GM19372 (cell line): ENCODE results near the gene DYNC1I2.
"Not testable (repeated sequence)": the region's sequence is repeated elsewhere in the genome, so short reads cannot be mapped to it uniquely, and the experiment has no call there.

Experiments
- ATAC-seq: cut with Tn5 transposase; IDR thresholded peaks from one replicate; pipeline ENCODE4 v1.9.1; 2021; ENCODE audit warnings: mild to moderate bottlenecking, low read depth, moderate library complexity; ENCODE audit not compliant: unreplicated experiment

The DYNC1I2 gene

GRCh38 chr2:171771463-171771862, 84.2 kb downstream of the DYNC1I2 start:
- no peak for ATAC-seq

- no peak for ATAC-seq
Observed at GRCh38 chr2:171772373-171772772, 85.1 kb downstream of the DYNC1I2 start.

GRCh38 chr2:171774581-171774980, 87.3 kb downstream of the DYNC1I2 start:
- ATAC-seq: not testable (repeated sequence)

GRCh38 chr2:171778515-171778914, 91.2 kb downstream of the DYNC1I2 start:
- ATAC-seq: no peak

- no peak for ATAC-seq
Observed at GRCh38 chr2:171785450-171785849, 98.2 kb downstream of the DYNC1I2 start.

- ATAC-seq: no peak
Observed at GRCh38 chr2:171787333-171788072, 100.2 kb downstream of the DYNC1I2 start.

- no peak for ATAC-seq
Observed at GRCh38 chr2:171788316-171788993, 101.2 kb downstream of the DYNC1I2 start.

GRCh38 chr2:171789956-171790355, 102.7 kb downstream of the DYNC1I2 start:
- ATAC-seq: no peak

- no peak for ATAC-seq
Observed at GRCh38 chr2:171791361-171791760, 104.1 kb downstream of the DYNC1I2 start.

GRCh38 chr2:171792157-171792556, 104.9 kb downstream of the DYNC1I2 start:
- ATAC-seq: no peak

GRCh38 chr2:171792886-171793580, 105.8 kb downstream of the DYNC1I2 start:
- ATAC-seq: no peak

- no peak for ATAC-seq
Observed at GRCh38 chr2:171793691-171794678, 106.7 kb downstream of the DYNC1I2 start.

GRCh38 chr2:171794918-171795317, 107.6 kb downstream of the DYNC1I2 start:
- no peak for ATAC-seq
